HepG2 (cell line): ENCODE data around the gene OVCA2. TPM values are rescaled to one million over a fixed set of nuclear protein-coding genes. Genes with fewer than 3 reads are reported as not detected.

Experiments
- ARHGAP35 ChIP-seq: sonication (generic); formaldehyde crosslinking; IDR thresholded peaks from 2 replicates; pipeline ENCODE4 v1.9.0; 2022; ENCODE audit warnings: mild to moderate bottlenecking, inconsistent platforms, moderate library complexity, missing genetic modification reagents, borderline replicate concordance
- CSRNP1 ChIP-seq: sonication (generic); formaldehyde crosslinking; IDR thresholded peaks from 2 replicates; pipeline ENCODE4 v1.8.1; 2023; ENCODE audit warnings: mild to moderate bottlenecking, missing genetic modification reagents
- FOXP1 ChIP-seq, 2 experiments: fragments of 450-650 bp in 1 of 2; IDR thresholded peaks; 2 replicates each; pipeline ENCODE4 v1.6.1; 2017 to 2018; ENCODE audit warnings: antibody characterized with exemption in 1 of 2
- HDAC2 ChIP-seq: sonication (generic); formaldehyde crosslinking; IDR thresholded peaks from 2 replicates; pipeline ENCODE4 v1.4.0; 2020; ENCODE audit warnings: missing genetic modification reagents
- HOXA3 ChIP-seq: sonication (generic); formaldehyde crosslinking; IDR thresholded peaks from 2 replicates; pipeline ENCODE4 v1.5.0; 2020; ENCODE audit warnings: missing genetic modification reagents
- JDP2 ChIP-seq: sonication (generic); formaldehyde crosslinking; IDR thresholded peaks from 2 replicates; pipeline ENCODE4 v1.8.1; 2022; ENCODE audit warnings: missing genetic modification reagents, borderline replicate concordance
- KDM6A ChIP-seq: IDR thresholded peaks from 2 replicates; pipeline ENCODE4 v1.6.1; 2016; ENCODE audit warnings: low read depth
- MXD3 ChIP-seq: IDR thresholded peaks from 2 replicates; pipeline ENCODE4 v1.6.1; 2016; ENCODE audit warnings: mild to moderate bottlenecking, missing biosample characterization, missing genetic modification reagents
- NFRKB ChIP-seq: fragments of 450-650 bp; IDR thresholded peaks from 2 replicates; pipeline ENCODE4 v1.6.1; 2017
- RELA ChIP-seq: sonication (generic); formaldehyde crosslinking; IDR thresholded peaks from 2 replicates; pipeline ENCODE4 v1.4.0; 2020; ENCODE audit warnings: missing genetic modification reagents
- SMAD9 ChIP-seq: sonication (generic); formaldehyde crosslinking; IDR thresholded peaks from 2 replicates; pipeline ENCODE4 v1.5.1; 2020; ENCODE audit warnings: mild to moderate bottlenecking, missing genetic modification reagents
- SRF ChIP-seq: IDR thresholded peaks from 2 replicates; pipeline ENCODE4 v1.6.1; 2011; ENCODE audit warnings: mild to moderate bottlenecking, low read depth, low read length, moderate library complexity
- TGIF2 ChIP-seq: IDR thresholded peaks from 2 replicates; pipeline ENCODE4 v1.6.1; 2016; ENCODE audit warnings: control low read depth, missing compliant biosample characterization
- THAP9 ChIP-seq: sonication (generic); formaldehyde crosslinking; IDR thresholded peaks from 2 replicates; pipeline ENCODE4; 2020; ENCODE audit warnings: missing genetic modification reagents, mild to moderate bottlenecking, borderline replicate concordance
- U2AF2 ChIP-seq: fragments of 200-400 bp; formaldehyde crosslinking; IDR thresholded peaks from 2 replicates; pipeline ENCODE4 v1.6.1; 2017; ENCODE audit warnings: low read depth, mild to moderate bottlenecking, low read length
- YEATS2 ChIP-seq: sonication (generic); formaldehyde crosslinking; IDR thresholded peaks from 2 replicates; pipeline ENCODE4 v1.4.0; 2020; ENCODE audit warnings: missing genetic modification reagents, borderline replicate concordance
- ZNF10 ChIP-seq: sonication (generic); formaldehyde crosslinking; IDR thresholded peaks from 2 replicates; pipeline ENCODE4 v1.4.0; 2020; ENCODE audit warnings: mild to moderate bottlenecking, low read depth, missing genetic modification reagents, borderline replicate concordance
- ZNF256 ChIP-seq: sonication (generic); formaldehyde crosslinking; conservative IDR thresholded peaks from 2 replicates; pipeline ENCODE4 v1.4.0; 2020; ENCODE audit warnings: missing genetic modification reagents
- ZNF367 ChIP-seq: sonication (generic); formaldehyde crosslinking; IDR thresholded peaks from 2 replicates; pipeline ENCODE4 v1.4.0; 2020; ENCODE audit warnings: missing genetic modification reagents, borderline replicate concordance
- ZNF619 ChIP-seq: sonication (generic); formaldehyde crosslinking; IDR thresholded peaks from 2 replicates; pipeline ENCODE4 v1.4.0; 2020; ENCODE audit warnings: mild to moderate bottlenecking, missing genetic modification reagents
- ZNF75D ChIP-seq: sonication (generic); formaldehyde crosslinking; IDR thresholded peaks from 2 replicates; pipeline ENCODE4 v1.8.1; 2023; ENCODE audit warnings: missing genetic modification reagents, mild to moderate bottlenecking, borderline replicate concordance
- ZNF773 ChIP-seq: sonication (generic); formaldehyde crosslinking; IDR thresholded peaks from 2 replicates; pipeline ENCODE4 v1.4.0; 2020; ENCODE audit warnings: missing genetic modification reagents, borderline replicate concordance
- ZNF777 ChIP-seq: sonication (generic); formaldehyde crosslinking; IDR thresholded peaks from 2 replicates; pipeline ENCODE4 v1.4.0; 2020; ENCODE audit warnings: missing genetic modification reagents
- ZNF781 ChIP-seq: sonication (generic); formaldehyde crosslinking; IDR thresholded peaks from 2 replicates; pipeline ENCODE4 v1.5.1; 2020; ENCODE audit warnings: borderline replicate concordance, mild to moderate bottlenecking, missing genetic modification reagents; ENCODE audit errors: not compliant biosample characterization
- ZNF891 ChIP-seq: sonication (generic); formaldehyde crosslinking; IDR thresholded peaks from 2 replicates; pipeline ENCODE4 v1.5.0; 2020; ENCODE audit warnings: mild to moderate bottlenecking, missing genetic modification reagents
- ZZZ3 ChIP-seq: sonication (generic); formaldehyde crosslinking; IDR thresholded peaks from 2 replicates; pipeline ENCODE4 v1.4.0; 2020; ENCODE audit warnings: missing genetic modification reagents, mild to moderate bottlenecking, borderline replicate concordance
- polyA plus RNA-seq, 8 experiments: library from polyadenylated mRNA; depleted of rRNA in 3 of 8; stranded (reverse) in 7 of 8; unstranded in 1 of 8; fragments of >200 nt; fragmentation: Illumina TruSeq in 4 of 8; extraction: Trizol in 4 of 8; gene quantifications; 2 replicates each; pipeline versions ENCODE4 v1.2.1 to v1.2.3, GENCODE V29; 2011 to 2016; ENCODE audit warnings: low read depth in 4 of 8, missing spikeins in 1 of 8, mixed read lengths in 1 of 8; ENCODE audit not compliant: insufficient read depth in 1 of 8
- total RNA-seq, 5 experiments: library from RNA; depleted of rRNA; stranded (reverse); fragments of >200 nt; fragmentation: Illumina TruSeq; extraction: Trizol; gene quantifications; 2 replicates each; pipeline ENCODE4 v1.2.3, GENCODE V29; 2016; ENCODE audit warnings: low read depth in 1 of 5

OVCA2 gene
- total and polyA plus RNA-seq, 2 of the 13 experiments (the other 11 are each of a cell fraction or from before 2014, with no cell fraction given) = 23.7 to 28.2 TPM

GRCh38 chr17:2029911-2030778 is 11.7 kb upstream of the OVCA2 start, which contains the start of gene DPH1 (continued):
- TF ChIP-seq THAP9 (CRISPR knock-in tag) = peak; percentile 94
- TF ChIP-seq ARHGAP35 = 0 out of 2 replicates have a peak, but pooled peaks have one; percentile 61
- no peak for TF ChIP-seq JDP2 (CRISPR knock-in tag)
- TF ChIP-seq CSRNP1 (CRISPR knock-in tag) = peak; percentile 81
- TF ChIP-seq ZNF619 (CRISPR knock-in tag) = 0 out of 2 replicates have a peak, but pooled peaks have one; percentile 62
- peak; percentile 93 for TF ChIP-seq TGIF2
- TF ChIP-seq ZNF10 (CRISPR knock-in tag) = no peak
- peak; percentile 19 for TF ChIP-seq ZNF781
- TF ChIP-seq ZNF75D (CRISPR knock-in tag) = no peak
- TF ChIP-seq FOXP1 (IDR thresholded peaks at IDR 0.05) = no peak
- TF ChIP-seq FOXP1 (CRISPR knock-in tag; IDR thresholded peaks at IDR 0.05) = 0 out of 2 replicates have a peak, but pooled peaks have one; percentile 17
- TF ChIP-seq ZNF777 = peak; percentile 89
- TF ChIP-seq SMAD9 = 0 out of 2 replicates have a peak, but pooled peaks have one; percentile 58
- TF ChIP-seq HDAC2 (CRISPR knock-in tag) = peak; percentile 76; the same call in 1 of the 2 replicates
- TF ChIP-seq SRF = peak; percentile 98
- TF ChIP-seq YEATS2 = peak; percentile 83; the same call in 1 of the 2 replicates
- TF ChIP-seq U2AF2 = no peak
- no peak for TF ChIP-seq ZZZ3 (CRISPR knock-in tag)
- 0 out of 2 replicates have a peak, but pooled peaks have one; percentile 28 for TF ChIP-seq ZNF256 (CRISPR knock-in tag)
- TF ChIP-seq RELA = peak; percentile 38; the same call in 1 of the 2 replicates
- peak; percentile 78; the same call in 1 of the 2 replicates for TF ChIP-seq ZNF367 (CRISPR knock-in tag)
- no peak for TF ChIP-seq ZNF773
- TF ChIP-seq HOXA3 (CRISPR knock-in tag) = peak; percentile 86; the same call in 1 of the 2 replicates
- 0 out of 2 replicates have a peak, but pooled peaks have one; percentile 21 for TF ChIP-seq KDM6A (CRISPR knock-in tag)
- TF ChIP-seq MXD3 = peak; percentile 98
- TF ChIP-seq ZNF891 = peak; percentile 70; the same call in 1 of the 2 replicates
- no peak for TF ChIP-seq NFRKB
